Endothelial cell of umbilical vein (primary cell): ENCODE results near the gene ACOT7.

Experiments used
- CTCF ChIP-seq, 2 donors: IDR thresholded peaks; 1 replicate in 1 of 2; 2 replicates in 1 of 2; pipeline ENCODE4 v1.5.1; 2011; ENCODE audit warnings: low read length in 2 of 2, mild to moderate bottlenecking in 2 of 2, moderate library complexity in 2 of 2, control low read depth in 1 of 2, inconsistent platforms in 1 of 2, low read depth in 1 of 2; ENCODE audit not compliant: insufficient read depth in 1 of 2; ENCODE audit errors: extremely low read depth in 1 of 2
- POLR2A ChIP-seq: IDR thresholded peaks from 2 replicates; pipeline ENCODE4 v1.6.1; 2012; ENCODE audit warnings: low read depth, mild to moderate bottlenecking, control low read depth, low read length

GRCh38 chr1:6285336-6285735 lies 108.2 kb downstream of the ACOT7 start:
- TF ChIP-seq CTCF (IDR thresholded peaks at IDR 0.05; ENCODE audit: extremely low read depth in 1 of 2, insufficient read depth in 1 of 2, low read depth in 1 of 2, low read length in 2 of 2) (no peak), POLR2A (no peak)
